Stimulated activated CD8-positive, alpha-beta memory T cell treated with anti-CD3 and anti-CD28 coated beads, Interleukin-7, amount 100 ng/mL, for 48 hours (primary cell): ENCODE data around the gene C16orf95.
"Not testable (repeated sequence)": the region's sequence is repeated elsewhere in the genome, so short reads cannot be mapped to it uniquely, and the experiment has no call there.

Experiments
- DNase-seq, 2 donors: peaks; one replicate each; pipeline ENCODE4 v3.0.0-alpha.2; 2020; ENCODE audit warnings: low read depth in 1 of 2; ENCODE audit errors: extremely low read depth in 1 of 2

The C16orf95 gene

DNA sequence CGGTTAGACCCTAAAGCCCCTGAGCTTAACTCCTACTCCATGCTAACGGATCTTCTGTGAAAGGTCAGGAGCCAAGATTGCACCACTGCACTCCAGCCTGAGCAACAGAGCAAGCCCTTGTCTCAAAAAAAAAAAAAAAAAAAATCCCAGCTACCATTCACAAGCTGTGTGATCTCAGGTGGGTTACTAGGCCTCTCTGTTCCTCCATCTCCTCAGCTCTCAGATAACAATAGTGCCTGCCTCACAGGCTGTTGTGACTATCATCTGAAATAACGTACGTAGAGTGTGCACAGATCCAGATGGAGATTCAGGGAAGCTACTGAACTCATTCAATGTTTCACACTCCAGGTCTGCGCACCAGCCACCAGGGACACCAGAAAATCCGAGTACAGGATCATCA is 57.8 kb downstream of the C16orf95 start:
- DNase-seq = no peak

GRCh38 chr16:87258653-87259052 is 58.5 kb downstream of the C16orf95 start:
- DNase-seq = not testable (repeated sequence)

DNA sequence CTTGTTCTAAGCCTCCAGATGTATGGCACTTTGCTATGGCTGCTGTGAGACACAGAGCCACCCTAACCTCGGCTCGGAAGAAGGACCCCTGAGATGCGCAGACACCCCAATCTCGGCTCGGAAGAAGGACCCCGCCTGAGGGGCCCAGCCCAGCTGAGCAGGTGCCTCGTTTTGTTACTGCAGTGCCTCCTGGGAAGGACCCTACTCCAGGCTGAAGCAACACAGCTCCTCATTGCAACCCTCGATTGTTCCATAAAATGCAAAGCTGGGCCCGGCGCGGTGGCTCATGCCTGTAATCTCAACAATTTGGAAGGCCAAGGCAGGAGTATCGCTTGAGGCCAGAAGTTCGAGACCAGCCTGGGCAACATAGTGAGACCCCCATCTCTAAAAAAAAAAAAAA is 61.3 kb downstream of the C16orf95 start:
- DNase-seq = no peak

DNA sequence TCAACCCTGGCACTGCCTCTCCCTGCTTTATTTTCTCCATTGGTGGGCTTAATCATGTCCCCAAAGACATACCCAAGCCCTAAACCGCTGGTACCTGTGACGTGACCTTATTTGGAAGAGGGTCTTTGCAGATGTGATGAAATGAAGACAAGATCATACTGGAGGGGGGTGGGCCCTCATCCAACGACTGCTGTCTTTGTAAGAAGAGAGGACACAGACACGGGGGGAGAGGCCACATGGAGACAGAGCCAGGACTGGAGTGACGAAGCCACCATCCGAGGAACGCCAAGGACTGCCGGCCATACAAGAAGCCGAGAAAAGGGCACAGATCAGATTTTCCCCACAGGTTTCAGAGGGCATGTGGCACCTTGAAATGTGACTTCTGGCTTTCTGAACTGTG is 62.5 kb downstream of the C16orf95 start:
- DNase-seq = no peak

- no peak for DNase-seq
Observed at GRCh38 chr16:87254296-87254695, 62.9 kb downstream of the C16orf95 start.

DNA sequence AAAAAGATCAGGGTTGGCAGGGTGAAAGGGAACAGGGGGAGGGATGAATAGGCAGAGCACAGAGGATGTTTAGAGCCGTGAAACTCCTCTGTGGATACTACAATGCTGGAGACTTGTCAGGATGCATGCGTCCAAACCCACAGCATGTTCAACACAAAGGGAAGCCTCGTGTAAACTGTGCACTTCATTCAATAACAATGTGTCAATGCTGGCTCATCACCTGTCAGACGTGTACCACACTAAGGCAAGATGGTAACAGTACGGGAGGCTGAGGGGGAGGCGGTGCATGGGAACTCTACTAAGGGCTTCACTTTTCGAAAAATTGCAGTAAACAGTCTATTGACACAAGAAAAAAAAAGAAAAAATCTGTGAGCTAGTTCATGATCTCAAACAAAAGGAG is 63.7 kb downstream of the C16orf95 start:
- no peak for DNase-seq
